Endometrial microvascular endothelial cells (primary cell): ENCODE measurements around the gene KAT7. TPM values are rescaled to one million over a fixed set of nuclear protein-coding genes. Genes with fewer than 3 reads are reported as not detected.
"Not testable (repeated sequence)": the region's sequence is repeated elsewhere in the genome, so short reads cannot be mapped to it uniquely, and the experiment has no call there.

Source experiments
- in situ Hi-C: cut with HindIII; loops from 2 replicates; pipeline ENCODE4 v1.10.0; 2017; ENCODE audit warnings: low sequenced_read_pairs, low pct_unique_long_range_greater_than_20kb; ENCODE audit errors: inconsistent ontology term
- total RNA-seq: library from RNA; depleted of rRNA; stranded (reverse); fragments of >200 nt; gene quantifications from one replicate; pipeline ENCODE4 v1.2.3, GENCODE V29; 2015; ENCODE audit errors: inconsistent ontology term

Gene KAT7
- total RNA-seq, 1 donor from 2014 or later, result 27.6 TPM

- in situ Hi-C loops, result not testable (repeated sequence)
Measured at GRCh38 chr17:49758464-49759010, 29.9 kb upstream of the KAT7 start.

- in situ Hi-C loops, result no loop called here
Measured at GRCh38 chr17:49759203-49759602, 29.3 kb upstream of the KAT7 start.

- in situ Hi-C loops, result no loop called here
Measured at GRCh38 chr17:49760296-49760695, 28.2 kb upstream of the KAT7 start.

GRCh38 chr17:49760932-49761558 is 27.4 kb upstream of the KAT7 start:
- in situ Hi-C loops, result no loop called here

GRCh38 chr17:49762151-49762941 is 26.1 kb upstream of the KAT7 start:
- in situ Hi-C loops, result no loop called here

GRCh38 chr17:49763735-49764558 is 24.5 kb upstream of the KAT7 start, which contains the start of gene FAM117A:
FAM117A (minus strand) TSS chr17:49764131; CDS start chr17:49764087, 44 bp downstream.
- in situ Hi-C loops, result no loop called here

GRCh38 chr17:49764559-49765180 is 23.8 kb upstream of the KAT7 start:
- in situ Hi-C loops, result no loop called here

- in situ Hi-C loops, result no loop called here
Measured at GRCh38 chr17:49766918-49767530, 21.5 kb upstream of the KAT7 start.

GRCh38 chr17:49775546-49776260 is 12.8 kb upstream of the KAT7 start:
- in situ Hi-C loops, result no loop called here

- in situ Hi-C loops, result no loop called here
Measured at GRCh38 chr17:49776551-49777300, 11.8 kb upstream of the KAT7 start.

GRCh38 chr17:49777563-49777962 is 10.9 kb upstream of the KAT7 start:
- in situ Hi-C loops, result no loop called here

- in situ Hi-C loops, result no loop called here
Measured at GRCh38 chr17:49779156-49779738, 9.2 kb upstream of the KAT7 start.

GRCh38 chr17:49779739-49780231 is 8.7 kb upstream of the KAT7 start:
- in situ Hi-C loops, result no loop called here

- in situ Hi-C loops, result no loop called here
Measured at GRCh38 chr17:49783071-49783715, 5.3 kb upstream of the KAT7 start.

- in situ Hi-C loops, result no loop called here
Measured at GRCh38 chr17:49783791-49784190, 4.7 kb upstream of the KAT7 start.

- in situ Hi-C loops, result no loop called here
Measured at GRCh38 chr17:49784636-49785035, 3.8 kb upstream of the KAT7 start.
